HepG2 (cell line): ENCODE data around the gene ERV3-1.
"Not testable (repeated sequence)": the region's sequence is repeated elsewhere in the genome, so short reads cannot be mapped to it uniquely, and the experiment has no call there.

ENCODE experiments used
- ARNTL ChIP-seq: sonication (generic); formaldehyde crosslinking; IDR thresholded peaks from 2 replicates; pipeline ENCODE4 v1.4.0; 2020; ENCODE audit warnings: mild to moderate bottlenecking, missing genetic modification reagents
- BRCA1 ChIP-seq: sonication (generic); formaldehyde crosslinking; IDR thresholded peaks from 2 replicates; pipeline ENCODE4 v1.4.0; 2020; ENCODE audit warnings: missing genetic modification reagents
- CTCF ChIP-seq: sonication (generic); formaldehyde crosslinking; IDR thresholded peaks from 2 replicates; pipeline ENCODE4 v1.5.0; 2020; ENCODE audit warnings: mild to moderate bottlenecking, missing genetic modification reagents, moderate library complexity
- DPF2 ChIP-seq: sonication (generic); formaldehyde crosslinking; IDR thresholded peaks from 2 replicates; pipeline ENCODE4 v1.4.0; 2020; ENCODE audit warnings: mild to moderate bottlenecking, low read depth, missing genetic modification reagents, borderline replicate concordance
- JUND ChIP-seq: sonication (generic); formaldehyde crosslinking; IDR thresholded peaks from 2 replicates; pipeline ENCODE4 v1.8.0; 2022; ENCODE audit warnings: mild to moderate bottlenecking, missing genetic modification reagents
- MIER3 ChIP-seq: IDR thresholded peaks from 2 replicates; pipeline ENCODE4 v1.6.1; 2016; ENCODE audit warnings: missing compliant biosample characterization, borderline replicate concordance
- RAD21 ChIP-seq: fragments of 450-650 bp; formaldehyde crosslinking; IDR thresholded peaks from 2 replicates; pipeline ENCODE4 v1.5.0; 2020; ENCODE audit warnings: mild to moderate bottlenecking
- REPIN1 ChIP-seq: sonication (generic); formaldehyde crosslinking; IDR thresholded peaks from 2 replicates; pipeline ENCODE4 v1.8.0; 2022; ENCODE audit warnings: missing genetic modification reagents, low read depth, mild to moderate bottlenecking, borderline replicate concordance
- YY1 ChIP-seq: IDR thresholded peaks from 2 replicates; pipeline ENCODE4 v1.6.1; 2011; ENCODE audit warnings: low read length, low read depth, moderate library complexity, mild to moderate bottlenecking; ENCODE audit not compliant: insufficient read depth, insufficient replicate concordance

- not testable (repeated sequence) for TF ChIP-seq DPF2 (CRISPR knock-in tag); JUND (CRISPR knock-in tag); ARNTL (CRISPR knock-in tag); BRCA1; CTCF (CRISPR knock-in tag); RAD21 (CRISPR knock-in tag); YY1; MIER3 (CRISPR knock-in tag); REPIN1 (CRISPR knock-in tag)
Measured at GRCh38 chr7:64950673-64951072, 55.8 kb downstream of the ERV3-1 start.
